ENCODE results near the gene CCDC157.
A peak's percentile ranks its signal among the peaks of the same experiment; 100 is the strongest.

The CCDC157 gene

GRCh38 chr22:30383061-30383460 lies 26.3 kb downstream of the CCDC157 start:
- no peak overlapping the region for H3K4me3 ChIP-seq (ENCODE audit: low read depth, low read length)
- DNase-seq (ENCODE audit: low read depth) = no peak
- TF ChIP-seq MYC (IDR thresholded peaks at IDR 0.05; ENCODE audit: low read depth, low read length) = no peak
- TF ChIP-seq MAX (IDR thresholded peaks at IDR 0.05; ENCODE audit: low read depth, low read length) = no peak

DNA sequence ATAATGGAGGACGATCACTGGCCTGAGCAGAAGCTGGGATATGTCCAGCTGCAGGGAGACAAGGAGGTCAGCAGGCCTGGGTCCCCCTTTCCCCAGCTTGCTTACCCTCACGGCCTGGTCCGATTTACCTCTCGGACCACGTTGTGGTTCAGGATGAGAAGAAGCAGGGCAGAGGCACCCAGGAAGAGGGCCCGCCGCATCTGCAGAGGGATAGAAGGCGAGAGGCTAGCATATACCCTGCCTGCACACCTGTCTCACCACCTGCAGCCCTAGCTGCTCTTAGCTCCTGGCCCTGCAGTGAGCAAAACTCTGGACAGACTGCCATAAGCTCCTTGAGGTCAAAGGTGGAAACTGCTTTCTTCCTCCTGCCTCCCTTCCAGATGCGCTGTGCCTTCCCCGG lies 29.1 kb downstream of the CCDC157 start:
- no peak overlapping the region for H3K4me3 ChIP-seq (ENCODE audit: low read depth, low read length)
- TF ChIP-seq POLR2A (IDR thresholded peaks at IDR 0.05; ENCODE audit: extremely low read depth, insufficient read length) (no peak), MAX (IDR thresholded peaks at IDR 0.05; ENCODE audit: low read depth, low read length) (no peak), MYC (IDR thresholded peaks at IDR 0.05; ENCODE audit: low read depth, low read length) (no peak)
- TF ChIP-seq, protein P1, sequence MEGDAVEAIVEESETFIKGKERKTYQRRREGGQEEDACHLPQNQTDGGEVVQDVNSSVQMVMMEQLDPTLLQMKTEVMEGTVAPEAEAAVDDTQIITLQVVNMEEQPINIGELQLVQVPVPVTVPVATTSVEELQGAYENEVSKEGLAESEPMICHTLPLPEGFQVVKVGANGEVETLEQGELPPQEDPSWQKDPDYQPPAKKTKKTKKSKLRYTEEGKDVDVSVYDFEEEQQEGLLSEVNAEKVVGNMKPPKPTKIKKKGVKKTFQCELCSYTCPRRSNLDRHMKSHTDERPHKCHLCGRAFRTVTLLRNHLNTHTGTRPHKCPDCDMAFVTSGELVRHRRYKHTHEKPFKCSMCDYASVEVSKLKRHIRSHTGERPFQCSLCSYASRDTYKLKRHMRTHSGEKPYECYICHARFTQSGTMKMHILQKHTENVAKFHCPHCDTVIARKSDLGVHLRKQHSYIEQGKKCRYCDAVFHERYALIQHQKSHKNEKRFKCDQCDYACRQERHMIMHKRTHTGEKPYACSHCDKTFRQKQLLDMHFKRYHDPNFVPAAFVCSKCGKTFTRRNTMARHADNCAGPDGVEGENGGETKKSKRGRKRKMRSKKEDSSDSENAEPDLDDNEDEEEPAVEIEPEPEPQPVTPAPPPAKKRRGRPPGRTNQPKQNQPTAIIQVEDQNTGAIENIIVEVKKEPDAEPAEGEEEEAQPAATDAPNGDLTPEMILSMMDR (IDR thresholded peaks at IDR 0.05; ENCODE audit: low read depth, low read length) = no peak

DNA sequence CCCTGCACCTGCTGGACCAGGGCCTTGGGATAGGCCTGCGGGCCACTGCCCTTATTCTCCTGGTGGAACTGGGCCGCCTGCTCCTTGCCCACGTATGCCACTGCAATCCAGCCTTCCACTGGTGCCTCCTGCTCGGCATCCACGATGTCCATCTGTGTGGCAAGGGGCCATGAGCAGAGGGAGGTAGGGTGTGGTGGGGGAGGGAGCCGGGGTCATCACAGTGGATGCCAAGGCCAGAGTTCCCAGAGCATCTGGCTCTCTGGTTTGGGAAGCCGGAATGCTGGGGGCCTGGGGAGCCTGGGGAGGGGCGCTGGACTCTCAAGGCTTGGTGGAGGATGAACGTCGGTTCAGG lies 29.8 kb downstream of the CCDC157 start:
- DNase-seq (ENCODE audit: low read depth) = no peak
- no peak for TF ChIP-seq MAX (IDR thresholded peaks at IDR 0.05; ENCODE audit: low read depth, low read length)
- no peak for TF ChIP-seq MYC (IDR thresholded peaks at IDR 0.05; ENCODE audit: low read depth, low read length)
- no peak for TF ChIP-seq POLR2A (IDR thresholded peaks at IDR 0.05; ENCODE audit: extremely low read depth, insufficient read length)
- TF ChIP-seq, protein P1 (IDR thresholded peaks at IDR 0.05; ENCODE audit: low read depth, low read length) = no peak

More for the DNA sequence above, 29.1 kb downstream of the CCDC157 start:
- DNase-seq (ENCODE audit: low read depth) = no peak

GRCh38 chr22:30386960-30387827 lies 30.4 kb downstream of the CCDC157 start, which contains the start of gene RNF215:
TSS of gene RNF215 (minus strand) at chr22:30387411. CDS start at chr22:30387313, 98 bp downstream.
- TF ChIP-seq MYC (IDR thresholded peaks at IDR 0.05; ENCODE audit: low read depth, low read length) = no peak
- TF ChIP-seq, protein P1 (IDR thresholded peaks at IDR 0.05; ENCODE audit: low read depth, low read length) = peak; percentile 69
- DNase-seq (ENCODE audit: low read depth) = peak; percentile 78
- H3K4me3 ChIP-seq (ENCODE audit: low read depth, low read length) = peak within 1 kb of the TSS; percentile 49

More for the DNA sequence above, 29.8 kb downstream of the CCDC157 start:
- peak overlapping the region; percentile 49 for H3K4me3 ChIP-seq (ENCODE audit: low read depth, low read length)

DNA sequence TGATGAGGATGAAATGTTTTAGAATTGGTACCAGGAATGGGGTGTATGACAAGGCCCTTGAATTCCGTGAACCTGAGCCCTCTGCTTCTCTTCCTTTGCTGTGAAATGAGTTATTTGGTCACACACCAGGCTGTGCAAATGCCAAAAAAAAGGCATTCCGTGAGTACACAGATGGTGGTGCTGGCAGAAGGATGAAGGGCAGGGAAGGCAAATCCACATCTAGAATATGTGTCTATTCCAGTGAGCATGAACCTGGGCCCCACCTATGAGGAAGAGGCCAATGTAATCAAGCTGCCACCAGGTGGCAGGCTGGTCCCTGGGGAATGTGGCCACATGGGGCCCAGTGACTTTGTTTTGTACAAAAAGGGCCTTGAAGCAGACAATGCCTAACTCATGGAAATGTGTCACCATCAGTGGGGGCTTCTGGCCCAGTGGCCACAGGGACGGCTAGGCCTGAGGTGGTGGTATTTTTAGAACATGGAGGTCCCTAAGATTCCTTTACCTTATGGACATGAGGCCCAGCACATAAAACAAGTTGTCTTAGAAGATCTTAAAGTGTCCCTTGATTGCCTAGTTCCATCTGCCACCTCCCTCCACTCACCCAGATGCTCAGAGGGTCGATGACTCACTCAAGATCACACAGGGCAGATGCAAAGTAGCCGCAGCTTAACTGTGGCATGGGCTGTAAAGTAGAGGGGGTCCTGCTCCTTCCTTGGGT lies 34.3 kb downstream of the CCDC157 start:
- H3K4me3 ChIP-seq (ENCODE audit: low read depth, low read length) = no peak overlapping the region
- TF ChIP-seq, protein P1 (IDR thresholded peaks at IDR 0.05; ENCODE audit: low read depth, low read length) = peak; percentile 66
- TF ChIP-seq MYC (IDR thresholded peaks at IDR 0.05; ENCODE audit: low read depth, low read length) = peak; percentile 68
- peak; percentile 71 for TF ChIP-seq MAX (IDR thresholded peaks at IDR 0.05; ENCODE audit: low read depth, low read length)
- no peak for TF ChIP-seq POLR2A (IDR thresholded peaks at IDR 0.05; ENCODE audit: extremely low read depth, insufficient read length)
- peak; percentile 83 for DNase-seq (ENCODE audit: low read depth)
